ENCODE data around the gene GTF2H4. TPM values are rescaled to one million over a fixed set of nuclear protein-coding genes. Genes with fewer than 3 reads are reported as not detected.
A peak's percentile ranks its signal among the peaks of the same experiment; 100 is the strongest.
"Not testable (repeated sequence)": the region's sequence is repeated elsewhere in the genome, so short reads cannot be mapped to it uniquely, and the experiment has no call there.

The GTF2H4 gene
- total RNA-seq, 4 donors from 2014 or later = 9.4 to 16.4 (median 11.8) TPM

DNA sequence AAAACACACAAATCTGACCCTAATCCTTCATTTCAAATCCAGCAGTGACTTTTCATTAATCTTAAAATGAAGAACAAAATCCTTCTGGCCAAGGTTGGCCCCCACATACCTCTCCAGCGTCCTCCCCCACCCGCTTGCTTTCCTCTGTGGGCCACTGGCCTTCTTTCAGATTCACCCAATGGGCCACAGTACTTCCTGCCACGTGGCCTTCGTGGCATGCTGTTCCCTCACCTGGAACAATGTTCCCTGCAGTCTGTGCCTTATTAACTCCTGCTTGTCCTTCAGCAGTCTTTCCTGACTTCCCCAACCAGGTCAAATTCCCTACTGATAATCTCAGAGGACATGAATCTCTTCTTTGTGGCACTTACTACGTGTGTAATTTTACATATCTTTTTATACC is 5.3 kb upstream of the GTF2H4 start:
- Histone ChIP-seq H3K27me3 (no peaks in the 10 kb centered on the region), H3K27ac (no peak overlapping the region), H3K36me3 (peaks cover 0 to 23% of the 10 kb centered on the region in 2 donors), H3K4me3 (no peak overlapping the region), H3K9me3 (no peaks in the 10 kb centered on the region), H3K4me1 (peaks cover 0 to 7% (median 0%) of the 10 kb centered on the region in 3 donors)
- whole genome bisulfite sequencing, 2 donors (ENCODE audit: low coverage in 1 of 2) = 38 to 45% methylated on average over 4 to 5 of the region's 5 CpGs
- TF ChIP-seq POLR2AphosphoS5 (IDR thresholded peaks at IDR 0.05) (no peak), POLR2A (IDR thresholded peaks at IDR 0.05) (no peak)
- ATAC-seq = no peak

DNA sequence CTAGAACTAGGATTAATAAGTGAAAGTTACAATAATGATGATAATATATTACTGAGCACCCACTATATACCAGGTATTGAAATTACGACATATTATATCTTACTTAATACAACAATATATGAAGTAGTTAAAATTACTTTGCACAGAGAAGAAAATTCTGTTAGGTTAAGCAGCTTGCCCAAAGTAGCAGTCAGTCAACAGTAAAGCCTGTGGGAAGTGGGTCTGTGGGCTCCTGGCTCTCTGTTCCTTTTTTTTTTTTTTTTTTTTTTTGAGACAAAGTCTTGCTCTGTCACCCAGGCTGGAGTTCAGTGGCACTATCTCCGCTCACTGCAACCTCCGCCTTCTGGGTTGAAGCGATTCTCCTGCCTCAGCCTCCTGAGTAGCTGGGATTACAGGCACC is 4.8 kb upstream of the GTF2H4 start:
- Histone ChIP-seq H3K27me3 (no peaks in the 10 kb centered on the region), H3K36me3 (peaks cover 0 to 18% of the 10 kb centered on the region in 2 donors), H3K4me1 (peaks cover 0 to 7% (median 0%) of the 10 kb centered on the region in 3 donors), H3K27ac (no peak overlapping the region), H3K4me3 (no peak overlapping the region), H3K9me3 (no peaks in the 10 kb centered on the region)
- WGBS, 2 donors (ENCODE audit: low coverage in 1 of 2) = 88 to 89% methylated on average over 4 of the region's 4 CpGs
- no peak for ATAC-seq
- TF ChIP-seq CTCF (IDR thresholded peaks at IDR 0.05) (no peak), POLR2A (IDR thresholded peaks at IDR 0.05) (no peak), EP300 (IDR thresholded peaks at IDR 0.05) (no peak), POLR2AphosphoS5 (IDR thresholded peaks at IDR 0.05) (no peak)

GRCh38 chr6:30907290-30907757 is 683 bp upstream of the GTF2H4 start:
- Histone ChIP-seq H3K4me1 (peaks cover 2 to 22% (median 10%) of the 10 kb centered on the region in 3 donors), H3K36me3 (peaks cover 0 to 30% of the 10 kb centered on the region in 2 donors), H3K4me3 (peak overlapping the region; percentile 64 to 92), H3K27ac (peak overlapping the region in 3 of 4 donors; percentile 22 to 77 (median 36))
- H3K27me3 ChIP-seq, H3K9me3 ChIP-seq, ATAC-seq: not testable (repeated sequence)
- WGBS, 2 donors (ENCODE audit: low coverage in 1 of 2) = 37 to 72% methylated on average over 3 to 14 of the region's 16 CpGs

- Histone ChIP-seq H3K9me3 (no peaks in the 10 kb centered on the region), H3K4me1 (peaks cover 2 to 32% (median 13%) of the 10 kb centered on the region in 3 donors), H3K27ac (peak overlapping the region in 2 of 4 donors; percentile 69 to 77), H3K36me3 (peaks cover 0 to 39% of the 10 kb centered on the region in 2 donors), H3K4me3 (peak overlapping the region; percentile 64 to 92), H3K27me3 (no peaks in the 10 kb centered on the region)
- 0 to 30% methylated on average over 1 to 2 of the region's 2 CpGs for WGBS, 2 donors (ENCODE audit: low coverage in 1 of 2)
- ATAC-seq = no peak
- TF ChIP-seq CTCF (IDR thresholded peaks at IDR 0.05) (no peak), EP300 (IDR thresholded peaks at IDR 0.05) (no peak), POLR2A (IDR thresholded peaks at IDR 0.05) (no peak), POLR2AphosphoS5 (IDR thresholded peaks at IDR 0.05) (no peak)
These were observed 693 bp downstream of the GTF2H4 start for GRCh38 chr6:30908700-30909099.

GRCh38 chr6:30910473-30910872 is 2.5 kb downstream of the GTF2H4 start:
- H3K4me3 ChIP-seq, ATAC-seq, H3K27ac ChIP-seq, H3K9me3 ChIP-seq, H3K27me3 ChIP-seq: not testable (repeated sequence)
- peaks cover 0 to 39% of the 10 kb centered on the region in 2 donors for H3K36me3 ChIP-seq
- WGBS, 2 donors (ENCODE audit: low coverage in 1 of 2) = 73% methylated on average over 5 of the region's 12 CpGs; no CpG with 5 or more reads in 1 of the 2 donors
- peaks cover 5 to 47% (median 22%) of the 10 kb centered on the region in 3 donors for H3K4me1 ChIP-seq

GRCh38 chr6:30912746-30913520 is 4.9 kb downstream of the GTF2H4 start:
- Histone ChIP-seq H3K36me3 (peaks cover 0 to 55% of the 10 kb centered on the region in 2 donors), H3K27me3 (no peaks in the 10 kb centered on the region), H3K27ac (peak overlapping the region; percentile 48 to 93 (median 92)), H3K9me3 (no peaks in the 10 kb centered on the region), H3K4me1 (peaks cover 5 to 47% (median 27%) of the 10 kb centered on the region in 3 donors), H3K4me3 (peak overlapping the region in 1 of 2 donors; percentile 68)
- TF ChIP-seq POLR2AphosphoS5 (IDR thresholded peaks at IDR 0.05) (no peak), CTCF (IDR thresholded peaks at IDR 0.05) (no peak), POLR2A (IDR thresholded peaks at IDR 0.05) (no peak)
- ATAC-seq = no peak
- WGBS, 2 donors (ENCODE audit: low coverage in 1 of 2) = 51 to 70% methylated on average over 3 to 7 of the region's 8 CpGs

All from gastroesophageal sphincter (tissue), 4 donors.